ENCODE data around the gene RWDD3. TPM values are rescaled to one million over a fixed set of nuclear protein-coding genes. Genes with fewer than 3 reads are reported as not detected.

RWDD3 gene
- total RNA-seq, 1 donor from 2014 or later, result 17.9 TPM

DNA sequence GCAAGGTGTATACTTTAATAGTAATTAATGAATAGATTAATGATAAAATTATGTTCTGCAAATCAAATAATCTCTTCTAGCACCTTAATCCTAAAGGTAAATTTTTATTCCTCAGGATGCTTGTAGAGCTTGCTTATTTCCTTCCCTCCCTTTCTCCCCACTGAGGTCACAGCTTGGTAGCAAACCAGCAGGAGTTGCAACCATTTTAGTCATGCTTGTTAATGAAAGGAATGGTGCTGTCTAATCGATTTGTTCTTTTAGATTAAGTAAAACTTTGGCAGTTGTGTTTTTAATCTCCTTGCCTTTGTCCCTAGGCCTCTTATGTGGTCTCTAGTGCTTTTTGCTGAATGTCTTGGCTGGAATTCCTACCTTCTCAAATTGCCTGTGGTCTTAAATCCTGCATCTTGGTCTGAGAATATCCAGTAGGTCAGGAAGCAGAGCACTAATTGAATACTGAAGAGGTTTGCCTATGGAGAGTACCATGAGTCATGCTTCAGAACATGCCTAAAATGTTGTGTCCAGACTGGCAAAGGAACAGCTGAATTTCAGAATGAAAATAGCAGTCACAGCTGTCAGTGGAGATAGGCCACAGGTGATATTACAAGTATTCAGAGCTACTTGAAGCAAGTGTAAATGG is 36.3 kb upstream of the RWDD3 start:
- peaks cover 27% of the 10 kb centered on the region for H3K4me1 ChIP-seq
- no peaks in the 10 kb centered on the region for H3K27me3 ChIP-seq
- no peak overlapping the region for H3K27ac ChIP-seq
- H3K4me3 ChIP-seq, result no peak overlapping the region
- no peak for DNase-seq (ENCODE audit: extremely low spot score in 2 of 2)
- no peaks in the 10 kb centered on the region for H3K9me3 ChIP-seq
- intact Hi-C loops (cut with DNase I), result no loop called here
- no peaks in the 10 kb centered on the region for H3K36me3 ChIP-seq
- TF ChIP-seq POLR2A (IDR thresholded peaks at IDR 0.05) (no peak), POLR2AphosphoS5 (IDR thresholded peaks at IDR 0.05; ENCODE audit: insufficient read depth in 1 of 2, low read depth in 1 of 2) (no peak)
- TF ChIP-seq, protein P1, sequence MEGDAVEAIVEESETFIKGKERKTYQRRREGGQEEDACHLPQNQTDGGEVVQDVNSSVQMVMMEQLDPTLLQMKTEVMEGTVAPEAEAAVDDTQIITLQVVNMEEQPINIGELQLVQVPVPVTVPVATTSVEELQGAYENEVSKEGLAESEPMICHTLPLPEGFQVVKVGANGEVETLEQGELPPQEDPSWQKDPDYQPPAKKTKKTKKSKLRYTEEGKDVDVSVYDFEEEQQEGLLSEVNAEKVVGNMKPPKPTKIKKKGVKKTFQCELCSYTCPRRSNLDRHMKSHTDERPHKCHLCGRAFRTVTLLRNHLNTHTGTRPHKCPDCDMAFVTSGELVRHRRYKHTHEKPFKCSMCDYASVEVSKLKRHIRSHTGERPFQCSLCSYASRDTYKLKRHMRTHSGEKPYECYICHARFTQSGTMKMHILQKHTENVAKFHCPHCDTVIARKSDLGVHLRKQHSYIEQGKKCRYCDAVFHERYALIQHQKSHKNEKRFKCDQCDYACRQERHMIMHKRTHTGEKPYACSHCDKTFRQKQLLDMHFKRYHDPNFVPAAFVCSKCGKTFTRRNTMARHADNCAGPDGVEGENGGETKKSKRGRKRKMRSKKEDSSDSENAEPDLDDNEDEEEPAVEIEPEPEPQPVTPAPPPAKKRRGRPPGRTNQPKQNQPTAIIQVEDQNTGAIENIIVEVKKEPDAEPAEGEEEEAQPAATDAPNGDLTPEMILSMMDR (IDR thresholded peaks at IDR 0.05), result no peak

DNA sequence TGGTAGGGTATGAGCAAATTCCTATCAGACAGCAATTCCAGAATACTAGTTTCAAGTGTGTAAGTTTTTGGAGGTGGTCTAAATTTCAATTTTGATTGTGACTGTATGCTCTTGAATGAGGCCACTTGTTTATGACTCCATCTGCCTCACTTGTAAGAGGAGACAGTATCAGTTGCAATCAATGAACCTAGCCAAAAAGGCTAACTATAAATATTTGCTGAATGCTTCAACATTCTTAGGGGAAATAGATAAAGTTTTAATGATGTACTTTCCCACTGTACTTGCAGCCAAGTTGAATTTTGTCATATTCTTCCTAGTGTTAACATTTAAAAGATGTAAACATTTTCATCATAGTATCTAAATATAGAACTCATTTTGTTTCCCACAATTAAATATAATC is 32.1 kb upstream of the RWDD3 start:
- Histone ChIP-seq H3K27ac (no peak overlapping the region), H3K9me3 (no peaks in the 10 kb centered on the region), H3K27me3 (no peaks in the 10 kb centered on the region), H3K4me1 (peaks cover 12% of the 10 kb centered on the region), H3K36me3 (no peaks in the 10 kb centered on the region), H3K4me3 (no peak overlapping the region)
- intact Hi-C loops (cut with DNase I), result no loop called here
- DNase-seq (ENCODE audit: extremely low spot score in 2 of 2), result no peak
- TF ChIP-seq POLR2AphosphoS5 (IDR thresholded peaks at IDR 0.05; ENCODE audit: insufficient read depth in 1 of 2, low read depth in 1 of 2) (no peak), POLR2A (IDR thresholded peaks at IDR 0.05) (no peak)
- TF ChIP-seq, protein P1 (IDR thresholded peaks at IDR 0.05), result no peak

DNA sequence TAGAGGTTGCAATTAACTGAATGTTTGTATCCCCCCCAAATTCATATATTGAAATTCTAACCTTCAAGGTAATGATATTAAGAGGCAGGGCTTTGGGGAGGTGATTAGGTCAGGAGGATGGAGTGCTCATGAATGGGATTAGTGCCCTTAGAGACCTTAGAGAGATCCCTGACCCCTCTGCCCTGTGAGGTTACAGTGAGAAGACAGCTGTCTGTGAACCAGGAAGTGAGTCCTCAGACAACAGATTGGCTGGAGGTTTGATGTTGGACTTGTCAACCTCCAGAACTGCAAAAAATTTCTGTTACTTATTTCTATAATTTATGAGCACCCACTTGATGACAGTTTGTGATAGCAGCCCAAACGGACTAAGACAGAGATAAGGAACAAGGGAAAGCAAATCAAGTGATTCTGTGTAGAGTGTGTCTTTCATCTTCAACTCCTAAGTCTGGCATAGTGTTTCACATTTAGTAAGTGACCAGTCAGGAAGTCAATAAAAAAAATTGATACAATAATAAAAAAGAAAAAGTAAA is 30.0 kb upstream of the RWDD3 start:
- Histone ChIP-seq H3K9me3 (no peaks in the 10 kb centered on the region), H3K27me3 (no peaks in the 10 kb centered on the region), H3K36me3 (no peaks in the 10 kb centered on the region), H3K4me1 (no peaks in the 10 kb centered on the region), H3K4me3 (no peak overlapping the region), H3K27ac (no peak overlapping the region)
- intact Hi-C loops (cut with DNase I), result no loop called here
- TF ChIP-seq, protein P1 (IDR thresholded peaks at IDR 0.05), result no peak
- TF ChIP-seq POLR2AphosphoS5 (IDR thresholded peaks at IDR 0.05; ENCODE audit: insufficient read depth in 1 of 2, low read depth in 1 of 2) (no peak), POLR2A (IDR thresholded peaks at IDR 0.05) (no peak)
- DNase-seq (ENCODE audit: extremely low spot score in 2 of 2), result no peak

DNA sequence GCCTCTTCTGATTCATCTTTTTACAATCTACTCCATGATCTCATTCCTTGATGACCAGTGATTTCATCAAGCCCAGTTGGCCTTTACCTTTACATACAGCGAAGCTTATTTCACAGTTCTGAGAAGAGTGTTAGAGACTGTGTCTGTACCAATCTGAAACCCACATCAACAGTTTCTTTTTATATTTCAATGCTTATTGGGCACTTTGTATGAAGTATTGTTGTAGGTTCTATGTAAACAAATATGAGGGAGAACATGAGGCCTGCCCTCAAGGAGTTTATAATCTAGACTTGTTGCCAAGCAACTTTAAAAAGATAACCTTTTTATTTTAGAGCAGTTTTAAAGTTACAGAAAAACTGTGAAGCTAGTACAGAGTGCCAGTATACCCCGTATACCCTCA is 27.5 kb upstream of the RWDD3 start:
- no peak overlapping the region for H3K4me3 ChIP-seq
- no peaks in the 10 kb centered on the region for H3K9me3 ChIP-seq
- intact Hi-C loops (cut with DNase I), result no loop called here
- H3K36me3 ChIP-seq, result no peaks in the 10 kb centered on the region
- no peak for DNase-seq (ENCODE audit: extremely low spot score in 2 of 2)
- no peaks in the 10 kb centered on the region for H3K4me1 ChIP-seq
- H3K27me3 ChIP-seq, result no peaks in the 10 kb centered on the region
- TF ChIP-seq, protein P1 (IDR thresholded peaks at IDR 0.05), result no peak
- TF ChIP-seq POLR2A (IDR thresholded peaks at IDR 0.05) (no peak), POLR2AphosphoS5 (IDR thresholded peaks at IDR 0.05; ENCODE audit: insufficient read depth in 1 of 2, low read depth in 1 of 2) (no peak)
- no peak overlapping the region for H3K27ac ChIP-seq

DNA sequence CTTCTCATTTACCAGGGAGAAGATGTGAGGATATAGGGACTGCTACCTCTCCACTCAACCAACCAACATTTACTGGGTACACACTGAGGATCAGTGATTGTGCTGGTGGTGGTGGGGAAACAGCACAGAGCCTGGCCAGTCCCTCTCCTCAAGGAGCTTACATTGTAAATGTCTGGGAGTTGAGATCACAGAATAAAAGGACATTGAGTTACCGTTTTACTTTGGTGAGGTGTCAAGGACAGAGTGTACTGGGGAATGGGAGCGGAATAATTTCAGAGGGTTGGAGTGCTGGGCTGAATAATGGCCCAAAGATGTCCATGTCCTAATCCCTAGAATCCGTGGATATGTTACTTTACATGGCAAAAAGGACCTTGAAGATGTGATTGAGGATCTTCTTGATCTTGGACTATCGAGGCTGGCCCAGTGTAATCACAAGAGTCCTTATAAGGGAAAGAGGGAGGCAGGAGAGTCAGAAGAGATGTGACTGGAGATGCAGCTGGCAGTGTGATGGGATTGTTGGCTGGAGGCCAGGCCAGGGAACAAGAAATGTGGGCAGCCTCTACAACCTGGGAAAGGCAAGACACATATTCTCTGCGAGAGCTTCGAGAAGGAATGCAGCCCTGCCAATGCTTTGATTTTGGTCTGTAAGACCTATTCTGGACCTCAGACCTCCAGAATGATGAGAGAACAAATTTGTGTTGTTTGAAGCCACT is 26.6 kb upstream of the RWDD3 start:
- H3K9me3 ChIP-seq, result no peaks in the 10 kb centered on the region
- no peaks in the 10 kb centered on the region for H3K36me3 ChIP-seq
- intact Hi-C loops (cut with DNase I), result no loop called here
- TF ChIP-seq, protein P1 (IDR thresholded peaks at IDR 0.05), result no peak
- TF ChIP-seq POLR2A (IDR thresholded peaks at IDR 0.05) (no peak), POLR2AphosphoS5 (IDR thresholded peaks at IDR 0.05; ENCODE audit: insufficient read depth in 1 of 2, low read depth in 1 of 2) (no peak)
- no peak overlapping the region for H3K27ac ChIP-seq
- no peak overlapping the region for H3K4me3 ChIP-seq
- H3K27me3 ChIP-seq, result no peaks in the 10 kb centered on the region
- no peak for DNase-seq (ENCODE audit: extremely low spot score in 2 of 2)
- H3K4me1 ChIP-seq, result no peaks in the 10 kb centered on the region
